Naive B cell (primary cell): ENCODE data around the gene DMRTB1. TPM values are rescaled to one million over a fixed set of nuclear protein-coding genes. Genes with fewer than 3 reads are reported as not detected.

Experiments
- ATAC-seq, 2 donors: fragments of 150-1000 bp; cut with Tn5 transposase; 2 replicates each; pipeline ENCODE4 v1.10.0; 2021; ENCODE audit warnings: low read depth in 2 of 2, mild to moderate bottlenecking in 2 of 2, moderate library complexity in 2 of 2
- DNase-seq: peaks from one replicate; pipeline ENCODE4 v3.0.0; 2022
- H3K27ac Mint-ChIP-seq, 6 donors: one replicate each; pipeline ENCODE4 v1.8.0; 2020 to 2022; ENCODE audit warnings: mild to moderate bottlenecking in 6 of 6, mixed read lengths in 6 of 6, moderate library complexity in 5 of 6, inconsistent platforms in 2 of 6
- H3K27me3 Mint-ChIP-seq, 3 donors: one replicate each; pipeline ENCODE4 v1.8.0; 2021 to 2022; ENCODE audit warnings: mixed read lengths in 3 of 3, mild to moderate bottlenecking in 1 of 3
- H3K36me3 Mint-ChIP-seq, 2 donors: one replicate each; pipeline ENCODE4 v1.8.0; 2020 to 2022; ENCODE audit warnings: mixed read lengths in 2 of 2, inconsistent platforms in 1 of 2, mild to moderate bottlenecking in 1 of 2
- H3K4me1 Mint-ChIP-seq, 3 donors: one replicate each; pipeline ENCODE4 v1.8.0; 2020 to 2022; ENCODE audit warnings: mixed read lengths in 3 of 3, inconsistent platforms in 1 of 3, mild to moderate bottlenecking in 1 of 3, moderate library complexity in 1 of 3
- H3K4me3 Mint-ChIP-seq, 8 donors: one replicate each; pipeline ENCODE4 v1.8.0; 2020 to 2022; ENCODE audit warnings: mild to moderate bottlenecking in 8 of 8, mixed read lengths in 8 of 8, moderate library complexity in 8 of 8, inconsistent platforms in 2 of 8
- H3K9me3 Mint-ChIP-seq, 7 donors: one replicate each; pipeline ENCODE4 v1.8.0; 2020 to 2022; ENCODE audit warnings: mixed read lengths in 7 of 7, mild to moderate bottlenecking in 5 of 7, inconsistent platforms in 2 of 7, moderate library complexity in 1 of 7
- polyA plus RNA-seq, 6 donors: library from polyadenylated mRNA; unstranded; fragments of 300-500 nt; fragmentation: Illumina TruSeq; gene quantifications; one replicate each; pipeline ENCODE4 v1.2.3, GENCODE V29; 2021; ENCODE audit warnings: low read depth in 6 of 6

The DMRTB1 gene
- polyA plus RNA-seq, result not detected

DNA sequence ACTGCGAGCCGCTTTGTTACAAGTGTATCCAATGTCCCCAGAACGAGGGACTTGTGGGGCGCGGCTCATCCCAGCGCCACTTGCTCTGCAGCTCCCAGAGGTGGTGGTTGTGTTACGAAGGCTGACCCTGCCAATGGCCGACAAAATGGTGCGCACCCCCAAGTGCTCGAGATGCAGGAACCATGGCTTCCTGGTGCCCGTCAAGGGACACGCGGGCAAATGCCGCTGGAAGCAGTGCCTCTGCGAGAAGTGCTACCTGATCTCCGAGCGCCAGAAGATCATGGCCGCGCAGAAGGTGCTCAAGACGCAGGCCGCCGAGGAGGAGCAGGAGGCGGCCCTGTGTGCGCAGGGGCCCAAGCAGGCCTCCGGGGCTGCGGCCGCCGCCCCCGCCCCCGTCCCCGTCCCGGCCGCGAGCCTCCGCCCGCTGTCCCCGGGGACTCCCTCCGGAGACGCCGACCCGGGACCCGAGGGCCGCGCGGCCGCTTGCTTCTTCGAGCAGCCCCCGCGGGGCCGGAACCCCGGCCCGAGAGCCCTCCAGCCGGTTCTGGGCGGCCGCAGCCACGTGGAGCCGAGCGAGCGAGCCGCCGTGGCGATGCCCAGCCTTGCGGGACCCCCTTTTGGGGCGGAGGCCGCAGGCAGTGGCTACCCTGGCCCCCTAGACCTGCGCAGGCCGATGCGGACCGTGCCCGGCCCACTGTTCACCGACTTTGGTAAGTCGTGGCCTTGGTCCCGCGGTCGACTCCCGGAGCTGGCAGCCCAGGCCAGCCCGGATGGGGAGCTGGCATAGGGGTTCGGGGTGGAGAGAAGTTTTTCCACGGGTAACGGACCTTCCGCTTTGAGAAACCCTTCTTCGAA, at the start of gene DMRTB1:
TSS of gene DMRTB1 (plus strand) at position 79 of the 855 bp plus-strand sequence. CDS start at position 134, 55 bp downstream.
- H3K4me1 Mint-ChIP-seq, result no peaks in the 10 kb centered on the region
- no peak for DNase-seq
- no peaks in the 10 kb centered on the region for H3K27me3 Mint-ChIP-seq
- no peaks in the 10 kb centered on the region for H3K36me3 Mint-ChIP-seq
- H3K27ac Mint-ChIP-seq, result no peak within 1 kb of the TSS
- no peaks in the 10 kb centered on the region for H3K9me3 Mint-ChIP-seq
- ATAC-seq, result no peak
- H3K4me3 Mint-ChIP-seq, result no peak within 1 kb of the TSS

DNA sequence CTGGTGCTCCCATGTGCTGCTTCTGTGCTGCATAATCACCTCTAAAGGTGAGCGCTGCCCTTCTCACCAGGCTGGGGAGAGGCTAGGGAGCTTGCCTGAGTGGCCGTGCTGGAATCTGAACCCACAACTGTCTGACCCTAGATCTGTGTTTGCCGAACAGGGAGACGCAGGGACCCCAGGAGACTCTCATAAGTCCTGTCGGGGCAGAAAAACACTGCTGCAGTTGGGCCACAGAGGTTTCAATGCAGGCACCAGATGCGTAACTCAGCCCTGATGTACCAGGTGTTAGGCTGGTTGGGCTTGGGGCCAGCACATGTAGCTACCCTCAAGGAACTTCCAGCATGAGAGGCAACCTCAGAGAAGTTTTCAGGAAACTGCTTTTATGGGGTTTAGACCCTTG, 49.5 kb upstream of the DMRTB1 start:
- Mint-ChIP-seq H3K4me1 (peaks cover 0 to 2% (median 0%) of the 10 kb centered on the region in 3 donors), H3K9me3 (no peaks in the 10 kb centered on the region), H3K27ac (peak overlapping the region in 1 of 6 donors; percentile 64), H3K36me3 (no peaks in the 10 kb centered on the region), H3K4me3 (no peak overlapping the region), H3K27me3 (peaks cover 10 to 30% (median 24%) of the 10 kb centered on the region in 3 donors)
- no peak for ATAC-seq
- no peak for DNase-seq

DNA sequence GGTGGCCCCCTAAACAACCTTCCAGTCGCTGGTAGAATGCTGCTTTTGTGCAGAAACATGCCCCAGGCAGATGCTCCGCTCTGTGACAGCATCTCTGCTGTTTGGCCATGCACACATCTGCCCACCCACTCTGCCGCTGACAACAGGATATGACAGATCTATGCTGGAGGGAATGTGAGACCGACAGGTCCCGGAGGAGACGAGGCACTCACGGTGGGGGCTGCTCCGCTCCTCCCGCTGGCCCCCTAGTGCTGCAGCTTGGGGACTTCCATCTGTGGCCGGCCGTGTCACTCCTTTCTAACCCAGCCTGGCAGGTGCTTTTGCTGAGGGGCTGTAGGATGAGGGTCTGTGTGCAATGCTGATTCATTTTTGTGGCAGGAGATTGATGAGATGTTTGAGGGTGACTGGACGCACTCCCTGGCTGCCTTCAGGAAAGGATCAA, 49.1 kb upstream of the DMRTB1 start:
- peak in 1 of 2 donors; percentile 28 for ATAC-seq
- H3K4me1 Mint-ChIP-seq, result peaks cover 0 to 2% (median 0%) of the 10 kb centered on the region in 3 donors
- H3K27ac Mint-ChIP-seq, result no peak overlapping the region
- H3K4me3 Mint-ChIP-seq, result no peak overlapping the region
- H3K36me3 Mint-ChIP-seq, result no peaks in the 10 kb centered on the region
- H3K27me3 Mint-ChIP-seq, result peaks cover 12 to 34% (median 24%) of the 10 kb centered on the region in 3 donors
- no peak for DNase-seq
- no peaks in the 10 kb centered on the region for H3K9me3 Mint-ChIP-seq

- ATAC-seq (no peak), DNase-seq (no peak)
- Mint-ChIP-seq H3K9me3 (no peaks in the 10 kb centered on the region), H3K27me3 (peaks cover 14 to 37% (median 24%) of the 10 kb centered on the region in 3 donors), H3K4me1 (peaks cover 0 to 2% (median 0%) of the 10 kb centered on the region in 3 donors), H3K36me3 (no peaks in the 10 kb centered on the region), H3K27ac (no peak overlapping the region), H3K4me3 (no peak overlapping the region)
Observed at GRCh38 chr1:53410701-53411100, 48.5 kb upstream of the DMRTB1 start.

- no peak overlapping the region for H3K27ac Mint-ChIP-seq
- peaks cover 0 to 2% (median 0%) of the 10 kb centered on the region in 3 donors for H3K4me1 Mint-ChIP-seq
- no peak for DNase-seq
- no peaks in the 10 kb centered on the region for H3K36me3 Mint-ChIP-seq
- H3K4me3 Mint-ChIP-seq, result no peak overlapping the region
- ATAC-seq, result no peak
- H3K27me3 Mint-ChIP-seq, result peaks cover 14 to 29% (median 16%) of the 10 kb centered on the region in 3 donors
- H3K9me3 Mint-ChIP-seq, result no peaks in the 10 kb centered on the region
Observed at GRCh38 chr1:53411541-53412152, 47.6 kb upstream of the DMRTB1 start.

DNA sequence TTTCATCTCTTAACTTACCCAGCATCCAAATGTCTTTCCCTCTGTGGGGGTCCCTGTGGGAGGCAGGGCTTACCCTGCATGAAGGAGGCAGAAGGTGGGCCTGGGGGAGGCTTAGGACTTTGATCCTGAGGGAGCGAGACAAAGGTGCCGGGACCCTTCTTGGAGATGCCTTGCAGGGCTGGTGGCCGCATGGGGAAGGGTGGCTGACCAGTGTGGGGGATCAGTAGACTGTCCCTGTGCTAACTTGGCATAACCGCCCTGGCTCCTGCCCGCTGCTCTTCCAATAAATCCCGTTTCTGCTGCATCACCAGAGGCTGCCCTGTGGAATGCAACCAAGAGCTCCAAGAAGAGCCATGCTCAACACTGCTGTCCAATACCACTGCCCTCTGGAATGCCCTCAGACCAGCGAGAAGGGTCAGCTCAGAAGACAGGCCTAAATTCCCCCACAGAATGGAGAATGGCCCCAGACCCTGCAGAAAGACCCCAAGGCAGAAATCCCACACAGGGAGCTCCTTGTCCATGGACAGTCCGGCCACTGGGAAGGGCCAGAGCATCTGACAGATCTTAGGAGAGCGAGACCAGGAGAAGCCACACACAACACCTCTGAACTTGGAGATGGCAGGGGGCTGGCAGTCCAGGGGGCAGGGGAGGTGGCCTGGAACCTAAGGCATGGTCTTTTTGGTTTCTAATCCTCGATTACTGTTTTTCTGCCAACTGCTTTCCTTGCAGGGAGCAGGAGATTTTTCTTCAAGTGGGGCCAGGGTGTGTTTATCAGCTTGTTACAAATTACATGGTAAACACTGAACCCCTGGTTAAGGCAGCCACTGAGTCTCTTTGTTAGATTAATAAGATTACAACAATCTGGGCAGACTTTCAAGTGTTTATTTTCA, 46.7 kb upstream of the DMRTB1 start:
- Mint-ChIP-seq H3K27me3 (peaks cover 8 to 20% (median 13%) of the 10 kb centered on the region in 3 donors), H3K9me3 (no peaks in the 10 kb centered on the region), H3K4me1 (peaks cover 0 to 2% (median 0%) of the 10 kb centered on the region in 3 donors), H3K36me3 (no peaks in the 10 kb centered on the region), H3K4me3 (no peak overlapping the region), H3K27ac (no peak overlapping the region)
- no peak for DNase-seq
- ATAC-seq, result no peak

DNA sequence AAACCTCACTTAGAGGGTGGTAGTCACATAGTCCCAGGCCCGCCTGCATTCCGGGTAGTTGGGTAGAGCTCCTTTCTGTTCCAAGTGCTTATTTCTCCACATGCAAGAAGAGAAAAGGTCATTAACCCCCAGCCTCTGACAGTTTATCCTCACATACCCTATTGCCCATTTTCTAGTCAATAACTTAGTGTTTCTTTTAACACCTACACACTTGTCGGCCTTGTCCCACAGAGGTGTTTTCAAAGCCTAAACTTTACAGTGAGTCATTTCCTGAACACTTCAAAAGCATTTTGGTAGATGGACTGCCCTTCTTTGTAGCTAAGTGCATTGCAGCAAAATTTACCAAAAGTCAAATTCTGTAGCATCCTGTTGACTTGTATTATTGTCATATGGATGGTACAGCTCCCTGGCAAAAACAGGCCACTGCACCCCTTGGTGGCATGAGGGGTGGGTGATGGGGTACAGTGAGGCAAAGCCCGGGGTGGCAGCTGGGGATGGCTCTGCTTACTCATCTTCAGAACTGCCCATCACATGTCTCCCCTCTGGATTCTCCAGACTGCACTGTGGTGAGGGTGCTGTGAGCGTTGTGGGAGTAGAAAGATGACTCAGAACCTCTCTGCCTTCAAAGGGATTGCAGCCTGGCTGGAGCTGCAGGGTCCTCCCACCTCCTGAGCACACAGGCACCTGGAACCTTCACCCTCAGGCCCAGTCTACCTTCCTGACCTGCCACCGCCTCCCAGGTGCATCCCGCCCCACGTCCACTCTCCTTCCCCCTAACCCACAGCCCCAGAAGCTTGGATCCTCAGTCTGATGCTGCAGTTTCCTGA, 45.8 kb upstream of the DMRTB1 start:
- Mint-ChIP-seq H3K4me3 (no peak overlapping the region), H3K36me3 (no peaks in the 10 kb centered on the region), H3K9me3 (no peaks in the 10 kb centered on the region), H3K27me3 (peaks cover 4 to 13% (median 12%) of the 10 kb centered on the region in 3 donors), H3K4me1 (peaks cover 0 to 2% (median 0%) of the 10 kb centered on the region in 3 donors), H3K27ac (peak overlapping the region in 1 of 6 donors; percentile 32)
- DNase-seq, result no peak
- no peak for ATAC-seq

DNA sequence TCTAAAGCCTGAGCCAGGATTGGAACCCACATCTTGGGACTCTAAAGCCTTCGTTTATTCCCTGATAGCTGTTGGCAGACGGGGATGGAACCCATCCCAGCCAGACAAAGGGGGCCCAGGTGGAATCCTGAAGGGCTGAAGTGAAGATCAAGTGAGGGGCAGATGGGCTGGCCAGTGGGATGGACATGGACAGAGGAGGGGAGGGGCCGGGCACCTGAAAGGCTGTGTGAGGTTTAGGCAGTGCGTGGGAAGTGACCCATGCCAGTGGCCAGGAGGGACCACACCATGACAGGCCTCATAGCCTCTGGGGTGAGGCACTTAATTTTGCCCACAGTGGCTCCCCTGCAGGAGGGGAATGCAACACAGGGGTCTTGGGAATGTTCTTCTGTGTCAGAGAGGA, 44.6 kb upstream of the DMRTB1 start:
- peak overlapping the region in 1 of 6 donors; percentile 34 for H3K27ac Mint-ChIP-seq
- DNase-seq, result no peak
- H3K9me3 Mint-ChIP-seq, result no peaks in the 10 kb centered on the region
- no peak overlapping the region for H3K4me3 Mint-ChIP-seq
- ATAC-seq, result no peak
- H3K27me3 Mint-ChIP-seq, result peaks cover 4 to 19% (median 12%) of the 10 kb centered on the region in 3 donors
- H3K4me1 Mint-ChIP-seq, result no peaks in the 10 kb centered on the region
- no peaks in the 10 kb centered on the region for H3K36me3 Mint-ChIP-seq

DNA sequence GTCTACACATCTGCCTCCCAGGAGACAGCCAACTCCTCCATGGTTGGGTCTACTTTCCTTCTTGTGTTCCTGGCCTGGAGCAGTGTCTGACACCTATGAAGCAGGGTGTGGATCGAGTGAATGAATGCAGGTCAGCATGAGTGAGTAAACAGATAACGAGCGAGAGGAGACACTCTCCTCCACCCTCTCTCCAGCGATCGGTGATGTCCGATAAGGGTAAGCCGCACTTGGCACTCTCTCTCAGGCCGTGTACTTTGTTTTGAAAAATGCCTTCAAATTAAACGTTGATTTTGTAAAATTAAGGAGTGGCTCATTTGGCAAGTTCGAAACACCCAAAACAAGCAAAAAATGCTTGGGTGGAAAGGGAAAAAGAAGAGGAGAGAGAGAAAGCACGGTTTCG, 43.8 kb upstream of the DMRTB1 start:
- Mint-ChIP-seq H3K36me3 (no peaks in the 10 kb centered on the region), H3K27ac (no peak overlapping the region), H3K4me1 (no peaks in the 10 kb centered on the region), H3K27me3 (peaks cover 4 to 19% (median 12%) of the 10 kb centered on the region in 3 donors), H3K9me3 (peaks cover 0 to 1% (median 0%) of the 10 kb centered on the region in 7 donors), H3K4me3 (no peak overlapping the region)
- DNase-seq (no peak), ATAC-seq (no peak)

GRCh38 chr1:53416269-53416813, 42.9 kb upstream of the DMRTB1 start:
- Mint-ChIP-seq H3K4me1 (no peaks in the 10 kb centered on the region), H3K36me3 (no peaks in the 10 kb centered on the region), H3K27me3 (peaks cover 4 to 23% (median 16%) of the 10 kb centered on the region in 3 donors), H3K27ac (no peak overlapping the region), H3K9me3 (peaks cover 0 to 10% (median 3%) of the 10 kb centered on the region in 7 donors), H3K4me3 (no peak overlapping the region)
- ATAC-seq (no peak), DNase-seq (no peak)

DNA sequence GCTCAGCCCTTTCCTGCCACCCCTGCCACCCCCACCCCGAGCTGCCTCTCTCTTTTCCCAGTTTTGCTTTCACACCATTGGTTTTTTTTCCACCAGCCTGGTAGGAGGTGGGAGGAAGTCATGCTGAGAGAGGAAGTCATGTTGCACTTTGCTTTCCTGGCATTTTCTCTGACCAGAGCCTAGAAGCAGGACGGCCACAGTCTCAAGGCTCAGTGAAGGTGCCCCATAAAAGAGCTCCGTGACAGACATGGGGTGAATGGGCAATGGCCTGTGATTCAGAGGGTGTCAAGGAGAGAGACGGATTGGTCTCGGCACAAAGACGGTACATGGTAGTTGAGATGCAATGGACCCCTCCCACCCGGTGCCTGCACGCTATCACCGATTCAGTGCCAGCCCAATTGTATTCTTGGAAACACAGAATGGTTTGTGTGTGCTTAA, 42.1 kb upstream of the DMRTB1 start:
- H3K27ac Mint-ChIP-seq, result no peak overlapping the region
- H3K4me1 Mint-ChIP-seq, result no peaks in the 10 kb centered on the region
- DNase-seq (no peak), ATAC-seq (no peak)
- no peak overlapping the region for H3K4me3 Mint-ChIP-seq
- H3K36me3 Mint-ChIP-seq, result no peaks in the 10 kb centered on the region
- peaks cover 0 to 15% (median 5%) of the 10 kb centered on the region in 7 donors for H3K9me3 Mint-ChIP-seq
- H3K27me3 Mint-ChIP-seq, result peaks cover 4 to 27% (median 17%) of the 10 kb centered on the region in 3 donors

- DNase-seq (no peak), ATAC-seq (no peak)
- H3K36me3 Mint-ChIP-seq, result no peaks in the 10 kb centered on the region
- H3K27ac Mint-ChIP-seq, result no peak overlapping the region
- H3K4me1 Mint-ChIP-seq, result no peaks in the 10 kb centered on the region
- H3K4me3 Mint-ChIP-seq, result no peak overlapping the region
- peaks cover 4 to 27% (median 17%) of the 10 kb centered on the region in 3 donors for H3K27me3 Mint-ChIP-seq
- H3K9me3 Mint-ChIP-seq, result peaks cover 0 to 15% (median 5%) of the 10 kb centered on the region in 7 donors
Observed at GRCh38 chr1:53419034-53419433, 40.2 kb upstream of the DMRTB1 start.
